UCSD-AML1 (cell line): ENCODE measurements around the gene PHF5A.
A peak's percentile ranks its signal among the peaks of the same experiment; 100 is the strongest.
"Not testable (repeated sequence)": the region's sequence is repeated elsewhere in the genome, so short reads cannot be mapped to it uniquely, and the experiment has no call there.

Experiments
- DNase-seq: peaks from one replicate; lab custom pipeline; 2025; ENCODE audit not compliant: unreplicated experiment; lab: John Stamatoyannopoulos, UW

Gene PHF5A

DNA sequence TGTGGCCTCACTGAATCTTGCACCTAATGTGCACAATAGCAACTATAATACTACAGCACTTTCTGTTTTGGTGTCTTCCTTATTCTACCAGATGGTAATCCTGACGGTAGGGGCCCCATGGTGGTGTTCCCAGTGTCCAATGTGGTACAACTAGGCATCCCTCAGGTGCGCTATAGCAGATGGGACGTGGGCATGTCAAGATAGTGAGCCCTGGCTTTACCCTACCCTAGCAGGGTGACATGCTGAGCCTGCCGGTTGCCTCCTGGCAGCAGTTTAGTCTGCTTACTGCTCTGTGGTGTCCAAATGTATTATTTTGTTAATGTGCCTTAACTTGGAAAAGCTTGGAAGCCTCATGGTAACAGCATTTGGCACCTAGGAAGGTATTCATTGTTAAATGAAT lies 19.6 kb upstream of the PHF5A start:
- DNase-seq, result no peak

GRCh38 chr22:41487037-41487935 lies 18.8 kb upstream of the PHF5A start:
- DNase-seq, result no peak

GRCh38 chr22:41485033-41485432 lies 16.5 kb upstream of the PHF5A start:
- no peak for DNase-seq

DNA sequence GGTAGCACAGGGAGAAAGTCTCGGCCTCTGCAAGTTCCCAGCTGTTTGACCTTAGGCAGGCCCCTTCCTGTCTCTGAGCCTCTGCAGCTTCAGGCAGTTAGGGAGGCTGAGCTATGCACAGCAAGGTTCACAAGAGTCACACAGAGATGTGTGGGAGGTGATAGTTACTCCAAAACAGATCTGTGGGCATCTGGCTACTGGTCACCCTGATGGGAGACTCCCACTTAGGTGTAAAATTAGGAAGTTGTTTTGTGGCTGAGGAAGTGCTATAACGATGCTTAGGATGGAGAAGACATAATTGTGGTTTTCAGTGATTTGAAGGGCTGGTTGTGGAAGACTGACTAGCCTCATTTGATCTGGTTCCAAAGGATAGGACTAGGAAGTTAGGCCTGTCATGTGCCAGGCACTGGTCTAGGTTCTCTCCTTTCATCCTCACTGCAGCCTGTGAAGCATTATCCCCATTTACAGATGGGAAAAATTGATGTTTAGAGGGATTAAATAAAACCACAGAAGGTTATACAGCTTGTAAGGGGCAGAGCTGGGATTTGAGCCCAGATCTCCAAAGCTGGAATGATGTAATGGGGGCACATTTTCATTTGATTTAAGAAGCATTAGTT lies 13.9 kb upstream of the PHF5A start:
- DNase-seq, result no peak

GRCh38 chr22:41481925-41482318 lies 13.4 kb upstream of the PHF5A start:
- DNase-seq, result no peak

- no peak for DNase-seq
Measured at GRCh38 chr22:41481131-41481830, 12.8 kb upstream of the PHF5A start.

- no peak for DNase-seq
Measured at GRCh38 chr22:41480397-41480735, 11.9 kb upstream of the PHF5A start.

DNA sequence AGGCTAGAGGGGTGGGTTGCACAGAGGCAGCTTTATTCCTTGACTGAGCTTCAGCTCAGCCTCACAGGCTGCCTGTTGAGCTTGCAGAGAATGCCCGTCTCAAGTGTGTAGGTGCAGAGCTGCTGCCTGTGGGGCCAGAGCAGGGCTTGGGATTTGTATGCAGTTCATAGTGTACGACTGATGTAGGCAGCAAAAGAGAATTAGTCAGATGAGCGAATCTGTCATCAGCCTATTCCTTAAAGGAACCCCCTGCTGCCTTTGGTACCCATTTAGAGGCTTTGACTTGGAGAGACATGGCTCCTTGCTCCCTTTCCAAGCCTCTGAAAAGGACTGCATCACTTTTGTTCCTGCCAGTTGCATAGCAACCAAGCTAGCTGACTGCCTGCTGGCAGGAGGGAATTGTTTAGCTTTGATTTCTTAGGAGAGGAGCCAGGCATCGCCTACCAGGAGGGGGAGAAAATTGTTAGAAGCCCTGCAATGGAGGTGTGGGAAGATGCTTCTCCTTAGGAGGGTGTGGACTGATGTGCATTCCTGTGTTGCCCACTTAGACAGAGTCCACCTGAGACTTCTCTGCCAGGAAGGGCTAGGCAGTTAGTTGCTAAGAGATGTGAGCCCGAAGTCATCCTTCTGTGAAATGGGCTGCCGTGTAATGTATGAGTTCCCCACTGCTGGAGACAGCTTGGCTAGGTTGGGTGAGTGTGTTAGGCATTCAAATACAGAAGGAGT lies 11.3 kb upstream of the PHF5A start:
- no peak for DNase-seq

DNA sequence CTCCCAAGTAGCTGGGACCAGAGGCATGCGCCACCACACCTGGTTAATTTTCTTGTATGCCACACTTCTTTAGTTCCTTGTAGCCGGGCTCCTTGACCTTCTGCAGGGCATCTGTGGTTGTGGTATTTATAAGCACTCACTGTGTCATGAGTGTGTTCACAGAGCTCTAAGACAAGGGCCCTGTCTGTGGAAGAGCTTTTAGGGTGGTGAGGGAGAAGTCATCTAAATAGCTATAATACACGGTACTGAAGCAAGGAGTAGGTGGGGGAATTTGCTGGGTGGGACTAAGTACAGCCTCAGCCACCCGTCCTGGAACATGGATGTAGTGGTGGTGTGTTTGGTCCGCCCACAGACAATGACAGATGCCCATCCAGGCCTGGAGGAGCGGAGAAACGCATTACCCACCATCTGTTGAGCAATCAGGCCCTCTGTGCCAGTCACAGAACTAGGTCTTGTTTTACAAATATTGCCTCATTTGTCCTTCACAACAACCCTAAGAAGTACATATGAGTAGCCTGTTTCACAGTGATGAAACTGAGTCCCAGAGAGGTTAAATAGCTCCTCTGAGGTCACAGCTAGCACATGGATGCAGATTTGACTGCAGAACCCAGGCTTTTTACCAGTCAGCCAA lies 10.5 kb upstream of the PHF5A start:
- DNase-seq, result no peak

DNA sequence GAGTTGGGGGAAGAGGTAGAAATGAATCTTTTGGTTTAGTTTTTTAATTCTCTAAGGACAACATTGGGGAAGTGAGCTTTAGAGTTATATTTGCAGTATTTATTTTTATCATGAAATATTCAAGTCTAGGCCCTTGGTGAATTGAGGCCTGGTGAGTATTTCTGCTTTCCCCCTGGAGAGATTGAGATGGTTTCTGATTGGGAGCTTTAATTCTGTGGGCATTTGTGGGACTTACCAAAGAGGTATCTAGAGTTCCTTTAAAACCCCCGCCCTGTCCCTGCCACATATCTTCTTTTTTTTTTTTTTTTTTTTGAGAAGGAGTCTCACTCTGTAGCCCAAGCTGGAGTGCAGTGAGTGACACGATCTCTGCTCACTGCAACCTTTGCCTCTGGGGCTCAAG lies 10.0 kb upstream of the PHF5A start:
- no peak for DNase-seq

DNA sequence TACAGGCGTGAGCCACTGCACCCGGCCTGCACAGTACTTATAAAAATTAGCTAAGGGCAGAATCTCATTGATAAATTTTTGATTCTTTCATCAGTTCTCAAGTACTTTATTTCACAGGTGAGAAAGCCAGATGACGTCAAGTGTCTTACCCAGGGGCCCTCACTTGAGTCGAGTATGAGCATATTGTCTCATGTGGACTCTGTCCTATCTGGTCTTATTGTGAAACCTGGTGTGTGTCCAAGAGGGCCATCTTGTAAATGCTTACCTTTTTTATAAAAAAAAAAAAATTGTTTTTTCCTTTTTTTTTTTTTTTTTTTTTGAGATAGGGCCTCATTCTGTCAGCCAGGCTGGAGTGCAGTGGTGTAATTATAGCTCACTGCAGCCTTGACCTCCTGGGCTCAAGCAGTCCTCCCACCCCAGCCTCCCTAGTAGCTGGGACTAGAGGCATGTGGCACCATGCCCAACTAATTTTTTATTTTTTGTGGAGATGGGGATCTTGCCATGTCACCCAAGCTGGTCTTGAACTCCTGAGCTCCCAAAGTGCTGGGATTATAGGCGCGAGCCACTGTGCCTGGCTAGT lies 6.5 kb upstream of the PHF5A start:
- no peak for DNase-seq

GRCh38 chr22:41471568-41471967 lies 3.1 kb upstream of the PHF5A start:
- DNase-seq, result no peak

DNA sequence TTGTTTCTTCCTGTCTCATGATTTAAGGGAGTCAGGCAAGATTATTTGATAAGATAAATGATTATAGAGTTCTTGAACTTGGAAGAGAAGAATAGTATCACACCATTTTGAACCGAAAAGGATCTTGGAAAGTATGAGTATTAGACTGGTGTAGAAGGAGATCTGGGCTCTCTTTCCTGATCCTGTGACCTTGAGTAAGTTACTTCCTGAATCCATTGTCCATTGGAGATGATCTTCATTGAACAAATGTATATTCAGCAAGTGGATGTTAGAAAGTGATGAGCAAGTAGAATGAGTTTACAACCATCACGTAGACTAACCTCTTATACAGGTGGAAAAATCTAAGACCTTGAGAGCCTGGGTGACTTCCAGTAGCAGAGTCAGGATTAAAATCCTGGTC lies 2.4 kb upstream of the PHF5A start:
- DNase-seq, result no peak

- no peak for DNase-seq
Measured at GRCh38 chr22:41469218-41469851, 843 bp upstream of the PHF5A start.

GRCh38 chr22:41461901-41462300 lies 6.6 kb downstream of the PHF5A start:
- no peak for DNase-seq

GRCh38 chr22:41460071-41460470 lies 8.4 kb downstream of the PHF5A start:
- not testable (repeated sequence) for DNase-seq

DNA sequence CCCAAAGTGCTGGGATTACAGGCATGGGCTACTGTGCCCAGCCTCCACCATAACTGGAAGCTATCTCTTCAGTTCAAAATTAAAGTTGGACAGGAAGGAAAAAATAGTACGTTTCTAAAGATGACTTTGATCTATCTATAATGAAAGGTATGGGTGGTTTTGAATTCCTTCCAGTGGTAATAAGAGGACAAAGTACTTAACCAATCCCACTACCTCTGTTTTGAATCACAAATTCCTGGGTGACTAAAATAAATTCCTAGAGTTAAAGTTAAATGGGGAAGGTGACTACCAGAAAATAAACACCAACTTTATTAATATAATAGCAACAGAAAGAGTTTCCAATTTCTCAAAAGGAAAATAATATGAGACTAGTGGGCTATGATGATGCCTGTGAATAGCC lies 9.1 kb downstream of the PHF5A start:
- no peak for DNase-seq

DNA sequence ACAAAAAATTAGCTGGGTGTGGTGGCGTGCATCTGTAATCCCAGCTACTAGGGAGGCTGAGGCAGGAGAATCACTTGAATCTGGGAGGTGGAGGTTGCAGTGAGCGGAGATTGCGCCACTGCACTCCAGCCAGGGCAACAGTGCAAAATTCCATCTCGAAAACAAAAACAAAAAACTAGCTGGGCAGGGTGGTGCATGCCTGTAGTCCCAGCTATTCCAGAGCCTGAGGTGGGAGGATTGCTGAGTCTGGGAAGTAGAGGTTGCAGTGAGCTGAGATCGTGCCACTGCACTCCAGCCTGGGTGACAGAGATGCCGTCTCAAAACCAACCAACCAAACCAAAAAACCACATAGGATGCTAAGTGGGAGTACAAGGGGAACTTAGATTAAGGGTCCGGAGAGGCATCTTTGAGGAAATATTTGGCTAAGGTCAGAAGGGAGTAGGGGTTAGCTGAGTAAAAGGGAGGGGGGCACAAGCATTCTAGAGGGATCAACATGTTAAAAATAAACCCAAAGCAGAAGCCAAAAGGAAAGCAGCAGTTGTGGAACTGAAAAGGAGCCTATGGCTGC lies 10.2 kb downstream of the PHF5A start:
- no peak for DNase-seq

- DNase-seq, result peak; percentile 95
Measured at GRCh38 chr22:41448189-41448808, 20.2 kb downstream of the PHF5A start.
